Measurements from ENCODE around the gene RBM19. TPM values are rescaled to one million over a fixed set of nuclear protein-coding genes. Genes with fewer than 3 reads are reported as not detected.

Gene RBM19
- polyA plus RNA-seq, 2 of the 4 experiments (the other 2 are of a cell fraction): 16.0 to 18.6 TPM

GRCh38 chr12:113779774-113780173 lies 186.4 kb downstream of the RBM19 start:
- no peak overlapping the region for H3K27ac ChIP-seq
- 31% methylated on average over 2 of the region's 2 CpGs for WGBS (ENCODE audit: missing lambda C conversion rate)
- no peaks in the 10 kb centered on the region for H3K9me3 ChIP-seq
- no peak overlapping the region for H3K4me2 ChIP-seq
- FAIRE-seq (no peak), ATAC-seq (no peak), DNase-seq (ENCODE audit: low read depth in 1 of 2, low spot score in 1 of 2) (no peak)
- POLR2A ChIA-PET: no interaction called here
- no peak overlapping the region for H3K4me3 ChIP-seq
- CTCF ChIA-PET: no interaction called here
- no peak for TF ChIP-seq FOSL2 (IDR thresholded peaks at IDR 0.05)
- no peak for TF ChIP-seq FOSL2 (CRISPR knock-in tag; IDR thresholded peaks at IDR 0.05)
- TF ChIP-seq RARB (CRISPR knock-in tag; IDR thresholded peaks at IDR 0.05): no peak
- TF ChIP-seq EHF (CRISPR knock-in tag; IDR thresholded peaks at IDR 0.05): no peak
- TF ChIP-seq HOXA7 (CRISPR knock-in tag; IDR thresholded peaks at IDR 0.05): no peak
- TF ChIP-seq FOXS1 (CRISPR knock-in tag; IDR thresholded peaks at IDR 0.05): no peak
- TF ChIP-seq NPAS2 (CRISPR knock-in tag; IDR thresholded peaks at IDR 0.05; ENCODE audit: borderline replicate concordance): no peak
- TF ChIP-seq CHD4 (IDR thresholded peaks at IDR 0.05; ENCODE audit: borderline replicate concordance): no peak
- TF ChIP-seq TFCP2L1 (CRISPR knock-in tag; IDR thresholded peaks at IDR 0.05): no peak
- TF ChIP-seq BHLHE40 (IDR thresholded peaks at IDR 0.05; ENCODE audit: low read depth, low read length): no peak
- no peak for TF ChIP-seq ZNF302 (CRISPR knock-in tag; IDR thresholded peaks at IDR 0.05)
- no peak for TF ChIP-seq CEBPB (IDR thresholded peaks at IDR 0.05)
- TF ChIP-seq ATOH8 (CRISPR knock-in tag; IDR thresholded peaks at IDR 0.05; ENCODE audit: low read depth): no peak
- no peak for TF ChIP-seq MAFK (IDR thresholded peaks at IDR 0.05; ENCODE audit: partially characterized antibody)
- TF ChIP-seq MAX (IDR thresholded peaks at IDR 0.05): no peak
- no peak for TF ChIP-seq REST (IDR thresholded peaks at IDR 0.05)
- TF ChIP-seq SREBF2 (IDR thresholded peaks at IDR 0.05): no peak
- TF ChIP-seq ZC3H11A (IDR thresholded peaks at IDR 0.05): no peak
- no peak for TF ChIP-seq PHF8 (IDR thresholded peaks at IDR 0.05; ENCODE audit: borderline replicate concordance, low read depth)
- no peak for TF ChIP-seq E2F6 (IDR thresholded peaks at IDR 0.05; ENCODE audit: borderline replicate concordance, low read depth)
- 0 out of 3 replicates have a peak, but pooled peaks cover 3% of the 10 kb centered on the region for H3K4me1 ChIP-seq

- FAIRE-seq (no peak), ATAC-seq (no peak), DNase-seq (ENCODE audit: low read depth in 1 of 2, low spot score in 1 of 2) (no peak)
- Histone ChIP-seq H3K9me3 (no peaks in the 10 kb centered on the region), H3K4me1 (0 out of 3 replicates have a peak, but pooled peaks cover 3% of the 10 kb centered on the region), H3K4me3 (no peak overlapping the region), H3K4me2 (no peak overlapping the region), H3K27ac (no peak overlapping the region)
- CTCF ChIA-PET: no interaction called here
- WGBS (ENCODE audit: missing lambda C conversion rate): 45% methylated on average over 11 of the region's 12 CpGs
- POLR2A ChIA-PET: no interaction called here
- TF ChIP-seq PBX3 (IDR thresholded peaks at IDR 0.05): no peak
- TF ChIP-seq ZFP36 (IDR thresholded peaks at IDR 0.05; ENCODE audit: borderline replicate concordance, partially characterized antibody): no peak
- TF ChIP-seq MYC (IDR thresholded peaks at IDR 0.05; ENCODE audit: borderline replicate concordance, low read length): no peak
- no peak for TF ChIP-seq ESRRA (IDR thresholded peaks at IDR 0.05; ENCODE audit: borderline replicate concordance, low read length)
- TF ChIP-seq HMGXB4 (CRISPR knock-in tag; IDR thresholded peaks at IDR 0.05; ENCODE audit: borderline replicate concordance): no peak
- no peak for TF ChIP-seq BCL3 (IDR thresholded peaks at IDR 0.05)
- TF ChIP-seq HEYL (CRISPR knock-in tag; IDR thresholded peaks at IDR 0.05): no peak
- no peak for TF ChIP-seq SREBF2 (IDR thresholded peaks at IDR 0.05)
- TF ChIP-seq POLR2A (IDR thresholded peaks at IDR 0.05; ENCODE audit: low read length): no peak
- TF ChIP-seq EP300 (IDR thresholded peaks at IDR 0.05): no peak
- TF ChIP-seq BHLHE40 (IDR thresholded peaks at IDR 0.05; ENCODE audit: low read depth, low read length): no peak
Observed at GRCh38 chr12:113778432-113779132, 187.5 kb downstream of the RBM19 start.

Data from A549 (cell line).